Stimulated activated CD4-positive, alpha-beta T cell treated with anti-CD3 and anti-CD28 coated beads, Interleukin-4, amount 100 ng/mL, for 24 hours (primary cell): Measurements from ENCODE around the gene SUN5.

Experiments
- DNase-seq: peaks from one replicate; pipeline ENCODE4 v3.0.0-alpha.2; 2020

The SUN5 gene

GRCh38 chr20:33026072-33026778 is 22.0 kb upstream of the SUN5 start:
- DNase-seq, result no peak

GRCh38 chr20:33025318-33025876 is 21.2 kb upstream of the SUN5 start:
- DNase-seq, result no peak

- no peak for DNase-seq
These were observed 20.5 kb upstream of the SUN5 start for GRCh38 chr20:33024609-33025317.

- DNase-seq, result no peak
These were observed 20.0 kb upstream of the SUN5 start for GRCh38 chr20:33024243-33024560.

GRCh38 chr20:33023439-33024242 is 19.4 kb upstream of the SUN5 start:
- DNase-seq, result no peak

GRCh38 chr20:33022694-33023438 is 18.6 kb upstream of the SUN5 start:
- DNase-seq, result no peak

GRCh38 chr20:33022289-33022688 is 18.1 kb upstream of the SUN5 start:
- DNase-seq, result no peak

- no peak for DNase-seq
These were observed 17.6 kb upstream of the SUN5 start for GRCh38 chr20:33021879-33022278.

GRCh38 chr20:33020278-33021161 is 16.3 kb upstream of the SUN5 start:
- no peak for DNase-seq

GRCh38 chr20:33019465-33020277 is 15.4 kb upstream of the SUN5 start:
- no peak for DNase-seq

GRCh38 chr20:33018169-33018931 is 14.1 kb upstream of the SUN5 start:
- DNase-seq, result no peak

- DNase-seq, result no peak
These were observed 13.3 kb upstream of the SUN5 start for GRCh38 chr20:33017542-33017941.

- DNase-seq, result no peak
These were observed 12.4 kb upstream of the SUN5 start for GRCh38 chr20:33016581-33017109.

- DNase-seq, result no peak
These were observed 11.7 kb upstream of the SUN5 start for GRCh38 chr20:33015700-33016580.

- no peak for DNase-seq
These were observed 10.9 kb upstream of the SUN5 start for GRCh38 chr20:33015114-33015484.

GRCh38 chr20:33014336-33015113 is 10.3 kb upstream of the SUN5 start:
- no peak for DNase-seq

- no peak for DNase-seq
These were observed 9.6 kb upstream of the SUN5 start for GRCh38 chr20:33013701-33014326.
